DMS 273 (cell line): ENCODE data around the gene IL23R.

Source experiments
- DNase-seq: peaks from one replicate; lab custom pipeline; 2025; ENCODE audit not compliant: unreplicated experiment; lab: John Stamatoyannopoulos, UW

Gene IL23R

DNA sequence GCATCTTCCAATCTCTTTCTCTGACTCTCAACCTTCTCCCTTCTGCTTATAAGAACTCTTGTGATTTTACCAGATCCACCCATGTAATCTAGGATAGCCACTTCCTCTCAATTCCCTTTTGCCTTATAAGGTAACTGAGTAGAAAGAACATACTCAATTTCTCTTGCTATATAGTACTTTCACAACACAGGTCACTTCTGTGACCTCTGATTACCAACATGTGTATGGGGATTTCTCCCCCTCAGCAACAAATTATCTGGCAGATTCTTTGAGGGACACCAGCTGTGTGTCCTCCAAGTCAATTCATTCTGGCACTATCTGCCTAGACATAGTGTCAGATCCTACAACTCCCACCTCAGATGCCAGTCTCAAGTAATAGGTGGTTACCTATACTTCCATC lies 62.5 kb downstream of the IL23R start:
- no peak for DNase-seq

DNA sequence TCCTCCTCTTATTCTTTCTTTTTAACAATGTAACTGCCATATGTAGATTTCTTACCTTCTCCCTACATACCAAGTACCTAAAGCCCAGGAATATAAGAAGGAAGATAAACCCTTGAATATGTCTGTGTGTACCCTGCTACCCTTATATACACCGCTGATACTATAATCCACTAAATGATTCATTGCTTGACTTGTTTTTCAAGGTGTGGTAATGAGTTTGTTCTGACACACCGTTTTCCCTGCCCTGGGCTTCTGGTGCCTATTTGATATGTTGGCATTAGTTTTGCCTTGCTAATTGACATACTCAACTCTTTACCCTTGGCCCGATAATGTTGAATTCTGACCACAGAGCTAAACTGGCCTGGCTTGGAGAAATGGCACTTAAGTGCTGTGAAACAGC lies 64.3 kb downstream of the IL23R start:
- no peak for DNase-seq

DNA sequence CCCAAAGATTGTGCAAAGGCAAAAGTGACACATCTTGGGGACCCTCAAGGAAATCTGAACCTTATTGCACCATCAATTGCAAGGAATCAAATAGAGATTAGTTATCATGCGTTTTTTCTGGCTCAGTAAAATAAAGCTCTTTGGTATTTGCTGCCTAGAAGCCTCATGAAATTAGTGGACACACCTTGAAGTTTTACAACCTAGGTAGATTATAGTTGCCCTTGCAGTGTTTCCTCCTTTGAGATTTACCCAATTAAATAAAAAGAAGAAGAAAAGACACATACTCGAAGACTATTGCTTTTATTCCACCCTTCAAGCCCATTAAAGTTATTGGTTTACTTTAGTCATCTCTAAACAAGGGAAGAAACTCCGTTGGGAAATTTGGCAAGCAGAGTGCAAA lies 70.0 kb downstream of the IL23R start:
- no peak for DNase-seq

DNA sequence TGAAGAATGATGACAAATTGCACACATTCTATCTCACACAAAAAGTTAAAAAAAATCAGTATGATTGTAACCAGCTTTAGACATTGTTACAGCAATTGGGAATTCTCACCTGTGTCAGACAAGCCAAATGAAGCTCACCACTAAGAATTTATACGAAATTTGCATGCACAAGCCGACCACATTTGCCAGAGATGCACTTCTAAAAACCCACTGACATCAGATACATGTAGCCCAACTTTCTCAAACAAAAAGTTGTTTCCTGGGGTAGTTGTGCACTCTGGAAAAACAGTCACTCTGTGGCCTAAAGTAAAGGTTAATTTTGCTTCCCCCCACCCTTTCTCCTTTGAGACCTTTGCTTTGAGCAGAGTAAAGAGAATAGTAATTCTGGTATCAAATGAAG lies 73.5 kb downstream of the IL23R start:
- no peak for DNase-seq

DNA sequence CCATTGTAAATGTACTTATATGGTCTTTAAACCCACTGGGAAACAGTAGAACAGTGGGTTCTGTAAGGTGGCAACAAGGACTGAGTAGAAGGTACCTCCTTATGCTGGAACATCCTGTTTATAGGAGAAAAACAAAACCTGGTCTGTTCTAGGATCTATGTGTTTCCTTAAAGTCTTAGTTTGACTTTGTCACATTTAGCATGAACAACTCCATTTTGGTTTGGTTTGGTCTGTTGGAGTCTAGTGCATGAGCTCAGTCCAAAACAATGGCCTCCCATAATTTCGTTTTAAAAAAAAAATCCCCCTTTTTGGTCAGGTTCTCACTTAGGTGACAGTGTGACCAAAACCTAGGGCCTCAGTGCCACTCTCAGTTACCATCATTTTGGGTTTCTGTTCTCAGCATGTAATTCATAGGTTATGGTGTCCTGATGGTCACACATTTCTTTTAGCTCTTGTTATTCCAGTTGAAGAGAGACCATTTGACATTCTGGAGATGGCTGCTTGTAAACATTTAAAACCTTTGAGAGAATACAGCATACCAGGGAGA lies 75.0 kb downstream of the IL23R start:
- no peak for DNase-seq

DNA sequence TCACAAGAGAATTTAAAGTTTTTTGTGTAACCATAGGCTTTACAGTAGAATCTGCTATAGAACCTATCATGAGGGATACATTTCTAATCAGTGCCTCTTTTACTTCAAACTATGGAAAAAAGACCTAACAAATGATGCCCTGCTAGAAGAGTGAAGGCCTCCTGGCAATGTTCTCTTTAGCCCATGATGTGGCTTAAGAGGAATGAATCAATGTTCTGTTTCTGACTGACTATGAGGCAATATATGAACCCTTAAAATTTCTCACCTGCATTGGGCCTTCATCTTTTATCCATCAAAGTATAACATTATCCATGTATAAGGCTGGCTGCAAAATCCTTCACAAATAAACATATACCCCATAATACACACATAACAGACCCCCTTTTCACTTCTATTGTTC lies 75.8 kb downstream of the IL23R start:
- no peak for DNase-seq

DNA sequence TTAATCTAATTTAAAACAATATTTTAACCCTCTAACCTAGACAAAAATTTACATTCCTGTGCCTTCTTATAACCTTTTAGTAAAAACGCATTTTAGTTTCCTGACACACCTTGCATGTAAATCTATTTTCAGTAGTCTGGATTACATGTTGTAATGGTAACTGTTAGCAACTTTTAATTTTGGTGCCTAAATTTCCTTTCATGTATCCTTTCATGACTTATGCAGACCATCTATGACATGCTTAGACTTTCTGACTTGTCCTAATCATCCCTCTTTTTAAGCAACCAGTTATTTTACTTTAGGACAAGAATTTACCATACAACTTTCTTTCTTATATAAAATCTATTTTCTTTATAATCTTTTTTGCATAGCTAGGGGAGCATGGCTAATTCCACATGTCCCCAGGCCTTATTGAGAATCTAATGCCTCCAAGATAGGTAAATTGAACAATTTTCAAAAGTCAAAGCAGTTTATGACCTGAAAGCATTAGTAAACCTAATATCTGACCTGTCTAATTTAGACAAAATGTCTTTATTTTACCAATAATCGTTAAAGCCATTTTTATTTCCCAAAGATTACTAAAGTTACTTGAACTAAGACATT lies 83.9 kb downstream of the IL23R start:
- DNase-seq: peak; percentile 28

DNA sequence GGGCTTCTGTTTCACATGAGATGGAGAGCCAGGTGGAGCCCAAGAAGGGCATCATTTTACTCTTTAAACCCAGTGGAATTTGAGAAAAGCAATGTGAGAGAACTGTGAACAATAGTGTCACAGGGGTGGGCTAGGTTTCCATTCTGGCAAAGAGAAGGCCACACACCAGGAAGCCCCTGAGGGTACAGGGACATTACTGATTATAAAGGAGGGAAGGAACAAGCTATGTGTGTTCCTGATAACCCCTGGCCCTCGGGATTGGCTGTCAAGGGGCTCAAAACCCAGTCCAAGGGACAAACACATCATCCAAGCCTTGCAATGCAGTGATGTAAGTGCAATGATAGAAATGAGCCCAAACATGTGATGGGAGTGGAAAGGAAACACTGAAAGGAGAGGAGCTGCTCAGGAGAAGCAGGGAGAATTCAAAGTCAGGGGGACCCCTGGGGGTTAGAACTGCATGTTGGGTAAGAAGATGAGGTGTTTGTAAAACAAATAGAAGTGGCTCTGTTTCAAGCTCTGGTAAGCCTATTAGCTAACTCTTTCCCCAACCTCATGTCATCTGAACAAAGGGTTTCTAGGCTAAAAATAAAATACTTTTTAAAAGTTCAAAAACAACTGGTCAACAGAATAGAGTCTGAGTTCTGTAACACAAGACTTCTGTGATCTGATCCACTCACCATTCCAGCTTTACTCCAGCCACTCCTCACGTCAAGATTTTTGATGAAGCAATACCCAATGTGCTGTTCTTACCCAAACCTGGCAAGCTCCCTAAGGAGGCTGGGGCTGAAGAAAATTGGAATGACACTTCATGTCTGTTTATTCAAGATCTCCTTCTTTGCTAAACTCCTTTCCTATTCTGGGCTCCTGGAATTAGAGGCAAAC lies 90.3 kb downstream of the IL23R start:
- DNase-seq: no peak

DNA sequence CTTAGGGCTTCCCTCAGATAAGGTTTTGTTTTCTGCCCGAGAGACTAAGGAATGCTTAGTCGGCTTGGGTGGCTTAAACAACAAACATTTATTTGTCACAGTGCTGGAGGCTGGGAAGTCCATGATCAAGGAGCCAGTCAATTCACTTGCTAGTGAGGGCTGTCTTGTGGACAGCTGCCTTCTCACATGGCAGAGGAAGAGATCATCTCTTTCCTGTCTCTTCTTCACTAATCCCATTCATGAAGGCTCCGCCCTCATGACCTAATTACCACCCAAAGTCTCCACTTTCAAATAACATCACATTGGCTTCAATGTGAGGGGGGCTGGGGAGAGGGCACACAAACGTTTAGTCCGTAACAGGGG lies 90.9 kb downstream of the IL23R start:
- no peak for DNase-seq

DNA sequence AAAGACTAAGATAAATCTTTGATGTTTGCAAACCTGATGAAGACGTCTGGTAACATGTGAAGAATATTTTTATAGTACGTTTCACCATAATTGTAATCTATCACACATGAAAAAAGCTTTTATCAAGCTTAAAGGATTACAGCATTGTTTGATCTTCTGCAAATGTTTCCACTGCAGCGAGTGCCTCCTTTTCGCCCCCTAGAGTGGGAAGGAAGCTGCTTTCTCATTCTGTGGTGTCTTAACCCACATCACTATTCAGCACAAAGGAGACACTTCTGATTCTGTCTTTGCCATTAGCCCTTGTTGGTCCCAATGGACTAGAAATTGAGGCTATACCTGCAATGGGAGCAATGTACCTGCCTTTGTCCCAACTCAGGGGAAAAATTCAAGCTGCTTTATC lies 95.4 kb downstream of the IL23R start:
- DNase-seq: no peak

DNA sequence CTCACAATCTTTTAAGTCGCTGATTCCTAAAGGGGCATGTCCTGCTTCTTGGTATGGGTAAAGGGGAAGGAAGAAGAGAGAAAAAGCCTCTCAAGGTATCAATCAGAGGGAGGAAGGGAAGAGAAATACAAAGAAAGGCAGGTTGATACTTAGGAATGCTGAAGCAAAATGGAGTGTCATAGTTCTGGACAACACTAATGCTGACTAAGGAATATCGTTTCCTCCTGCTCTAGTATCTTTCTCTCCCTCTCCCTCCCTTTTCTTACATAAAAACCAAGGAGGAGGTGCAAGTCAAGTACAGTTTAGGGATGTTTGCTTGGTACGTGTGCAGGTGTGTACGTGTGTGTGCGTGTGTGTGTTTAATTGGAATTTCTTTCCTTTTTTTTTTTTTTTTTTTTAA lies 96.5 kb downstream of the IL23R start:
- no peak for DNase-seq

DNA sequence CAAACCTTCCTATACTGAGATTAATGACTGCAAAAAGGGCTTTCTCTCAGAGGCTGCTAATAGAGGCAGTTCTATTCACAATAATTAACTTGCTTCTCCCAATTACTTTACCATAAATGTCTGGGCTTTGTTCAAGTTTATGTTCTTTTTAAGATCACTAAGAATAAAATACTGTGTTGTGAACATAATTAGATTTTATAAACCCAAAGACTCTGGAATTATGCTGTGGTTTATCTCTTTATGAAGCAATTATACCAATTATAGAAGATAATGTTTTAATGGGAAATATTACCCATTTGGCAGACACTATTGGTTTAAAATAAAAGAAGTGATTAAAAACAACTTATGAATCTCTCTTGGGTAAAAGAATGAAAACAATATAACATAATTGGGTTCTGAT lies 97.9 kb downstream of the IL23R start:
- DNase-seq: no peak

DNA sequence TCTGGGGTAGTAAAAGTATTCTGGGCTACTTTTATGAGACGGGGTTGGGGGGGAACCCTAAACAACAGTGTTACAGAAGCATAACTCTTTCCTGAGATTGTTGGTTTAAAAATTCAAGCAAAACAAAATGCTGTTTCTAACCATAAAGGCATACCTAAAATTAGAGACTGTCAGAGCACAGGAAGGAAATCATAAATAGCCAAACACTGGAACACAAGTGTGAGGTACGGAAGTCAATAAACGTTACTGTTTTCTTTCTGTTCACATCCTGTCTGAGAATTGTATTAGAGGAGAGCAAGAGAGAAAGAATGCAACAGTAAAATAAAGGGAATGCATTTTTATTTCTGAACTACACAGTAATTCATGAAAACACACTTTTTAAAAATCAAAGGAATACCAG lies 98.6 kb downstream of the IL23R start:
- DNase-seq: no peak

DNA sequence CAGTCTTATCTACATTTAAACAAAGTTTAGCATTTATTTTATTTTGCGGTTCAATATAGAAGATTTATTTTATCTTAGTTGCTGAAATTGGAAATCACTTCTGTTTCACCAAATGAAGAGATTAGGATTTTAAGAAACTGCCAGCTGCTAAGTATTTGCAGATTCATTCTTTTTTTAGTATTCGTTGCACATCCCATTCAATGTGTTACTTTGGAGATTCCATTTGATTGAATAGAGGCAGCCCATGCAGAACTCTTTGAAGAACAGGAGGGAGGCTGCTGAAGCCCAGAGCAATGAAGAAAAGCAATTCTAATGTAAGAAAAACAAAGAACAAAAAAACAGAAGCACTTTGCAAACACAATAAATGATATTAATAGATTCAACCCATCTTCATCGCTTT lies 102.8 kb downstream of the IL23R start:
- DNase-seq: no peak

DNA sequence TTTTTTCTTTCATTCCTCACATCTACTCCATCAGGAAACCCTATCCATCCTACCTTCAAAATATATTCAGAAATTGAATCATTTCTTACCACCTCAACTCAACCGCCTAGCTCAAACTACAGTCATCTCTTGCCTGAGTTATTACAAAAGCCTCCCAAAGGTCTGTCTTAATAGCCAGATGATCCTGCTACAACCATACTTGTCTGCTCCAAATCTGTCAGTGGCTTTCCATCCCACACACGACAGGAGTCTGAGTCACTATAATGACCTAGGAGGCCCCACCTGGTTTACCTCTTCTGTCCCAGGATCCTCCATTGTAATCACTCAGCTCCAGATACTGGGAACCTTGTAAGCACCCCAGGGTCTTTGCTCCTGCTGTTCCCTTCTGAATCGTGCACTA lies 104.3 kb downstream of the IL23R start:
- DNase-seq: no peak

DNA sequence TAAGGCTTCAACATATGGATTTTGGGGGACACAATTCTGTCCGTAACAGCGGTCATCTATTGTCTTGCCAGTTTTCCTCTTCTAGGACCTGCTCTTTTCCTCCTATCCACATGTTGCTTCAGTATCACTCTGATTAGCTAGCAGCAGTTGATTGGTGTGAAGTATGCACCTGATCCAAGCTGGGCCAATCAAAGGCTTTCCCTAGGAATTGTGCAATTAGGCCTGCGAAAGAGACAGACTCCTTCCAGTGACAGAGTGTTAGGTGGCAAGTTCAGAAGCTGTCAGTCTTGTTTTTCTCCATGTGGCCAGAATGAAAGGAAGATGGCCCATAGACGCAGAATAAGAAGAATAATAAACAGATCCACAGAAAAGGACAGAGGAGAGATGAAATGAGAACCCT lies 107.3 kb downstream of the IL23R start:
- DNase-seq: no peak

DNA sequence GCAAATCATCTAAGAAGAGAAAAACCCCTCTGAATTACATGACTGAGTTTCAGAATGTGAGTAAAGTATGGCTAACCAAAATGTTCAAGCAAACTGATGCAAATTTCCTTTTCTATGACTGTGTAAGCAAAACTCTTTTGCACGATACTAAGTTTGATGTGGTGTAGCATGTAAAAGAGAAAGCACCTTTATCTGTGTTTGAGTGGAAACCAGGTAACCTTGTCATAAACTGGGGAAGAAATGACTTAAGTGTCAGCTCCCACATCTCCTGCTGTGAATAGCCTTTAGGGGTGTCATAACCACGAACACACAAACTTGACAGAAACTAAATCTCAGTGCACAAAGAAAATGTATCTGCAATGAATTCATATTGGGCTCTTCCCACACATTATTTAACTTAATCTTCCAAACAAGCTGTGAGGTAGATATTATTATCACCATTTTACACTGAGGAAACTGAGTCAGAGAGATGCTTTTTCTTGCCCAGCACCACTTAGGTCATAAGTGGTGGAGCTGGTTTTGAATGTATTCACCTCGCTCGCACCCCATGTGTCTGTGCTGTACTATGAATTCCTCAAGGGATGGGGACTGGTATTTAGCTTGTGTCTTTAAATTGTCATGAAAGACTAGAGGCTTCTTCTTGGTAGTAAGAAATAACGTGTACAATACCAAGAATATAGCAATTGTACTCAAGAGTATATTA lies 108.5 kb downstream of the IL23R start:
- no peak for DNase-seq

DNA sequence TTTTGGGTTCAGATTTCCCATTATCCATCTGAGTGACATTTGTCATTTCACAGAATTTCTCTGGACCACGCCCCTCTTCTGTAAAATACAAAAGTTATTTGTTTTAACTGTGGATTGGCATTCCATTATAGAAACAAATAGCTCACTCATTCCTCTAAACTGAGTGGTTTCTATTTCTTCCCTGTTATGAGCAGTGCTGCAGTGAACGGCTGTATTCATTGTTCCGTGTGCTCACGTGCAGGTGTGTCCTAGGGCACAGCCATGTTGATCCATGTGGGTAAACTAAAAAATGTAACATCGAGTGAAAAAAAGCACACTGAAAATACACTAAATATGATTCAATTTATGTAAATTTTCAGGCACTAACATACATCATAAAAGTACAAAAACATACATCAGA lies 114.4 kb downstream of the IL23R start:
- no peak for DNase-seq

DNA sequence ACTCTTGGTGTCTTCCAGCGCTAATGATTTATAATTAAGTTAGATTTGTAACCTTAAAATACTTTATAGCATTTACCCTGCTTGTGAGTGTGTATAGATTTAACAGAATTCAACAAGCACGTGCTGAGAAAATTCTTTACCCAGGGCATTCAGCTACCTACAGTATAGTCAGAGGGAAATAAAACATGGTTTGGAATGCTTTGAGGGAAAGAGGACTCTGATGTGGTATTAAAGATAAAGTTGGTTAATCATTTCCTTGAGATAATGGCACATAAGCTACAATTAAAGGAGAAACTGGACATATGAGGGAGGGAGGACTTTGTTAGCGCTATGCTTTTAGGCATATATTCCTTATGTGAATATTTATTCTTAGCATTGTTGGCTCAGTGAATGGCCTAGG lies 115.0 kb downstream of the IL23R start:
- no peak for DNase-seq

DNA sequence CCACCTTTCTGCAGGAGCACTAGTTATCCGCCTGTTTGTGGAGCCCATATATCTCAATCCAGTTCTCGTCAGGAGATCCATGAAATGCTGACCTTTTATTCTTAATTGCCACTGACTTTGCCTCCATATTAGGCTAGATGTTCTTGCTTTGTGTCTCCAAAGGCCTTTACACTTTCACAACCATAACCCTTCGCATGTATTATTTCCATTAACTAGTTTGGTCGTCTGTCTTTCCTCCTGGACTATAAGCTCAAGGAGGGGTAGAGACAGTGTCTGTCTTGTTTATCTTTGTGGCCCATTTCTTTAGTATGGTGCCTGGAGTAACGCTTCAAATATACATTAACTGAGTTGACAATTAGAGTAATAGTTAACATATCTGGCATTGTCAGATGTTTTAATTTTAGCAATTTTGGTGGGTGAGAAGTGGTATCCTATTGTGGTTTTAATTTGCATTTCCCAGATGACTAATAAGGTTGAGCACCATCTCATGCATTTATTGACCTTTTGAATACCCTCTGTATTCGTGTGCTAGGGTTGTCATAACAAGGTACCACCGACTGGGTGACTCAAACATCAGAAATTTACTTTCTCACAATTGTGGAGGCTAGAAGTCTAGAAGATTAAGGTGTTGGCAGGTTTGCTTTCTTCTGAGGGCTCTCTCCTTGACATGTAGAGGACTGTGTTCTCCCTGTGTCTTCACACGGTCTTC lies 119.7 kb downstream of the IL23R start:
- no peak for DNase-seq

DNA sequence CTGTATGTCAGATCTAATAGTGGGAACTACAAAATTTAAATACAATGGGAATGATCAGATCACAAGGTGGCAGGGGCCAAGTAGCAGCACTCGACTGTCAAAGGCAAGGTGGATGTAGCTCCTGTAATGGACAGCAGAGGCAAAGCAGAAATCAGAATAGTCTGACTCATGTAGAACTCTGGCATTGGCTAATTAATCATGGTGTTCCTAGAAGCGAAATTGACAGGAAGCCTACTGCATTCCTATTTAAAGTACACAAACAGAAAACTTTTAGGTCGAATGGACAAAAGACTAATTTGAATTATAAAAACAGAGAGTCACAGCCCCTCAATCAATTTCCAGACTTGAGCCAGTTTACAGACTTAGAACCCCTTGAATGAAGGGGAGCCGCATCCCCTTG lies 124.0 kb downstream of the IL23R start:
- DNase-seq: no peak
